Testis (tissue), 3 donors: ENCODE data around the gene EFNA3. TPM values are rescaled to one million over a fixed set of nuclear protein-coding genes. Genes with fewer than 3 reads are reported as not detected.

ENCODE experiments used
- DNase-seq: peaks from one replicate; pipeline ENCODE4 v3.0.0-alpha.2; 2019
- H3K27ac ChIP-seq, 2 donors: fragments of 200-600 bp; sonication (generic); one replicate each; pipeline ENCODE4 v1.5.1; 2019
- H3K27me3 ChIP-seq: fragments of 200-600 bp; sonication (generic); one replicate; pipeline ENCODE4 v1.5.1; 2019
- H3K36me3 ChIP-seq: fragments of 200-600 bp; sonication (generic); one replicate; pipeline ENCODE4 v1.5.1; 2017; ENCODE audit warnings: low read depth; ENCODE audit errors: missing control alignments
- H3K4me1 ChIP-seq: fragments of 200-600 bp; sonication (generic); one replicate; pipeline ENCODE4 v1.5.1; 2019
- H3K4me3 ChIP-seq, 2 donors: fragments of 200-600 bp; sonication (generic); one replicate each; pipeline ENCODE4 v1.5.1; 2017 to 2019
- H3K9me3 ChIP-seq: fragments of 200-600 bp; sonication (generic); one replicate; pipeline ENCODE4 v1.5.1; 2017
- CTCF ChIP-seq, 3 experiments: fragments of 450-650 bp in 2 of 3; fragments of 200-600 bp in 1 of 3; sonication (generic) in 1 of 3; IDR thresholded peaks; one replicate each; pipeline ENCODE4 v1.5.1; 2016 to 2019; ENCODE audit warnings: antibody characterized with exemption in 3 of 3, mild to moderate bottlenecking in 2 of 3, moderate library complexity in 1 of 3
- POLR2A ChIP-seq: fragments of 450-650 bp; IDR thresholded peaks from one replicate; pipeline ENCODE4 v1.6.1; 2017; ENCODE audit warnings: antibody characterized with exemption, mild to moderate bottlenecking, moderate library complexity
- WGBS, 2 donors: methylation state at CpG; one replicate each; pipeline ENCODE4 v1.1.5; 2018; 5-methylcytosine and 5-hydroxymethylcytosine counted together
- intact Hi-C: fragments of 100-400 bp; cut with DNase I; formaldehyde crosslinking; loops from one replicate; pipeline ENCODE4 v1.15.1; 2023; ENCODE audit warnings: low total_unique reads
- polyA plus RNA-seq: library from polyadenylated mRNA; stranded (reverse); fragments of 350-450 nt; fragmentation: Illumina TruSeq; extraction: RNeasy Lipid Tissue Mini Kit (QIAGEN cat#74804); gene quantifications from one replicate; pipeline ENCODE4 v1.2.3, GENCODE V29; 2014; ENCODE audit warnings: low read depth, low replicate concordance; ENCODE audit not compliant: insufficient read depth
- total RNA-seq, 2 donors: library from RNA; depleted of rRNA; stranded (reverse); fragments of >200 nt; gene quantifications; one replicate each; pipeline ENCODE4 v1.2.3, GENCODE V29; 2016

Gene EFNA3
- total and polyA plus RNA-seq, 3 donors from 2014 or later: 7.5 to 9.9 (median 7.7) TPM

DNA sequence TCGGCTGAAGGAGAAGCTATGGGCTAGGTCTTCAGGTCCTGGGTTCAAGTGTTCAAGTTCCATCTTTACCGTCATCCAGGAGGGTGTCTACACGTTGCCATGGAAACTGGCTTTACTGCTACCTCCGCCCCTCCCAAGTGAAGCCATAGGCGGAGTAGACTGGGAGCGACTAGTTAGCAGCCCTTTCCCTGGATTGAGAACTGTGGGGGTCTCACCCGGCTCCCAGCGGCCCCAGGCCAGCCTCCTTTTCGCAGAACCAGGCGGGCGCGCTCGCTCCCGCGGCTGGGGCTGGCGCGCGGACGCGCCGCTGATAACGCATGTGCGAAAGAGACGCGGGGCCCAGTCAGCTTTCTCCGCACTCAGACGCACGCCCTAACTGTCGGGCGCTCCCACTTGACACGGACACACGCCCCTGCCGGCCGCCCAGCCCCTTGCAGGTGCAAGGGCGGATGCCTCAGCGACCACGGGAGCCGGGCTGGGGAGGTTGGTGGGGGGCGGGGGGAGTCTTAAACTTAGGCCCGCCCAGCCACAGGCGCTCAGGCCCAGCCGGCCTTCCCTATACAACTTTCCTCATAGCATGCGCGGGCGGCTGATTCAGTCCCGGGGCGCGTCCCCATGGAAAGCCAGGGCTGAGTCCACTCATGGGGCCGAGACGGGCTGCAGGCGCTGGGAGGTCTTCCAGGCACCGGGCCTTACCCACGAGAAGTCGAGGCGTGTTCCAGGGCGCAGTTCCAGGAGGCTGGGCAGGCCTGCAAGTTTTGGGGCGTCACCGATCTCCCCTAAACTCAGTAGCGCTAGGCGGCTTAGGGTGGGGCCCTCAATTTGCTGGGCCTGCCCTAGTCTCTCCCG is 7.7 kb upstream of the EFNA3 start:
- Histone ChIP-seq H3K9me3 (no peaks in the 10 kb centered on the region), H3K27ac (peak overlapping the region; percentile 27 to 78), H3K27me3 (no peaks in the 10 kb centered on the region), H3K4me3 (peak overlapping the region; percentile 55 to 56), H3K4me1 (no peaks in the 10 kb centered on the region), H3K36me3 (no peaks in the 10 kb centered on the region)
- intact Hi-C loops: no loop called here
- 6 to 10% methylated on average over 6 to 55 of the region's 61 CpGs for WGBS, 2 donors
- peak; percentile 90 for DNase-seq
- no peak for TF ChIP-seq POLR2A
- TF ChIP-seq CTCF (IDR thresholded peaks at IDR 0.05): peak; percentile 30 to 46 (median 30)

DNA sequence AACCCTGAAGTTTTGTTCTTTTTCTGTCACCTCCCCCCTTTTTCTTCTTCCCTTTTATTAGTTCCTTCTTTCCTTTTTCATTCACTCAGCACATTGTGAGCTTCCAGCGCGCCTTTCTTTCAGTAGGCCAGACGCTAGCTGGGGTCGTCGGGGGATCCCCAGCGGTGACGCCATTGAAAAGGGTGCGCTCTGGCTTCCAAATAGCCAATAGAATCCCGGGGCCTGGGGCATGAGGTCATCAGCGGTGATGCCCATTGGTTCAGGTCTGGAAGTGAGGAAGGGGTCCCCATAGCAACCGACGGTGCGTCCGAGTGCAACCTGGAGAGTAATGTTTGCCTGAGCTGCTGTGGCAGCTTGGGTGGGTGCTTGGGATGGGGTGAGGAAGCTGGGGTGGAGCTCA is 6.9 kb upstream of the EFNA3 start:
- H3K27me3 ChIP-seq: no peaks in the 10 kb centered on the region
- H3K4me3 ChIP-seq: peak overlapping the region in 1 of 2 donors; percentile 56
- H3K4me1 ChIP-seq: no peaks in the 10 kb centered on the region
- peak; percentile 67 for DNase-seq
- peak overlapping the region in 1 of 2 donors; percentile 78 for H3K27ac ChIP-seq
- intact Hi-C loops: no loop called here
- no peaks in the 10 kb centered on the region for H3K36me3 ChIP-seq
- H3K9me3 ChIP-seq: no peaks in the 10 kb centered on the region
- 58 to 65% methylated on average over 8 to 14 of the region's 14 CpGs for WGBS, 2 donors
- no peak for TF ChIP-seq POLR2A
- no peak for TF ChIP-seq CTCF (IDR thresholded peaks at IDR 0.05)

GRCh38 chr1:155072531-155073289 is 5.9 kb upstream of the EFNA3 start:
- WGBS, 2 donors: 60 to 66% methylated on average over 7 of the region's 7 CpGs
- TF ChIP-seq CTCF (IDR thresholded peaks at IDR 0.05) (no peak), POLR2A (no peak)
- Histone ChIP-seq H3K4me1 (no peaks in the 10 kb centered on the region), H3K27ac (no peak overlapping the region), H3K9me3 (no peaks in the 10 kb centered on the region), H3K36me3 (no peaks in the 10 kb centered on the region), H3K27me3 (no peaks in the 10 kb centered on the region), H3K4me3 (no peak overlapping the region)
- intact Hi-C loops: no loop called here
- DNase-seq: no peak

- Histone ChIP-seq H3K36me3 (no peaks in the 10 kb centered on the region), H3K9me3 (no peaks in the 10 kb centered on the region), H3K4me1 (peaks cover 6% of the 10 kb centered on the region), H3K27ac (no peak overlapping the region), H3K4me3 (no peak overlapping the region), H3K27me3 (no peaks in the 10 kb centered on the region)
- no peak for DNase-seq
- WGBS, 2 donors: 96 to 97% methylated on average over 3 of the region's 3 CpGs
- intact Hi-C loops: no loop called here
- TF ChIP-seq CTCF (IDR thresholded peaks at IDR 0.05): no peak
- TF ChIP-seq POLR2A: no peak
These were observed 5.0 kb upstream of the EFNA3 start for GRCh38 chr1:155073377-155074242.
